ENCODE results near the gene MYO5C.
A peak's percentile ranks its signal among the peaks of the same experiment; 100 is the strongest.

MYO5C gene, protein sequence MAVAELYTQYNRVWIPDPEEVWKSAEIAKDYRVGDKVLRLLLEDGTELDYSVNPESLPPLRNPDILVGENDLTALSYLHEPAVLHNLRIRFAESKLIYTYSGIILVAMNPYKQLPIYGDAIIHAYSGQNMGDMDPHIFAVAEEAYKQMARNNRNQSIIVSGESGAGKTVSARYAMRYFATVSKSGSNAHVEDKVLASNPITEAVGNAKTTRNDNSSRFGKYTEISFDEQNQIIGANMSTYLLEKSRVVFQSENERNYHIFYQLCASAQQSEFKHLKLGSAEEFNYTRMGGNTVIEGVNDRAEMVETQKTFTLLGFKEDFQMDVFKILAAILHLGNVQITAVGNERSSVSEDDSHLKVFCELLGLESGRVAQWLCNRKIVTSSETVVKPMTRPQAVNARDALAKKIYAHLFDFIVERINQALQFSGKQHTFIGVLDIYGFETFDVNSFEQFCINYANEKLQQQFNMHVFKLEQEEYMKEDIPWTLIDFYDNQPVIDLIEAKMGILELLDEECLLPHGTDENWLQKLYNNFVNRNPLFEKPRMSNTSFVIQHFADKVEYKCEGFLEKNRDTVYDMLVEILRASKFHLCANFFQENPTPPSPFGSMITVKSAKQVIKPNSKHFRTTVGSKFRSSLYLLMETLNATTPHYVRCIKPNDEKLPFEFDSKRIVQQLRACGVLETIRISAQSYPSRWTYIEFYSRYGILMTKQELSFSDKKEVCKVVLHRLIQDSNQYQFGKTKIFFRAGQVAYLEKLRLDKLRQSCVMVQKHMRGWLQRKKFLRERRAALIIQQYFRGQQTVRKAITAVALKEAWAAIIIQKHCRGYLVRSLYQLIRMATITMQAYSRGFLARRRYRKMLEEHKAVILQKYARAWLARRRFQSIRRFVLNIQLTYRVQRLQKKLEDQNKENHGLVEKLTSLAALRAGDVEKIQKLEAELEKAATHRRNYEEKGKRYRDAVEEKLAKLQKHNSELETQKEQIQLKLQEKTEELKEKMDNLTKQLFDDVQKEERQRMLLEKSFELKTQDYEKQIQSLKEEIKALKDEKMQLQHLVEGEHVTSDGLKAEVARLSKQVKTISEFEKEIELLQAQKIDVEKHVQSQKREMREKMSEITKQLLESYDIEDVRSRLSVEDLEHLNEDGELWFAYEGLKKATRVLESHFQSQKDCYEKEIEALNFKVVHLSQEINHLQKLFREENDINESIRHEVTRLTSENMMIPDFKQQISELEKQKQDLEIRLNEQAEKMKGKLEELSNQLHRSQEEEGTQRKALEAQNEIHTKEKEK (N-terminal part only)

DNA sequence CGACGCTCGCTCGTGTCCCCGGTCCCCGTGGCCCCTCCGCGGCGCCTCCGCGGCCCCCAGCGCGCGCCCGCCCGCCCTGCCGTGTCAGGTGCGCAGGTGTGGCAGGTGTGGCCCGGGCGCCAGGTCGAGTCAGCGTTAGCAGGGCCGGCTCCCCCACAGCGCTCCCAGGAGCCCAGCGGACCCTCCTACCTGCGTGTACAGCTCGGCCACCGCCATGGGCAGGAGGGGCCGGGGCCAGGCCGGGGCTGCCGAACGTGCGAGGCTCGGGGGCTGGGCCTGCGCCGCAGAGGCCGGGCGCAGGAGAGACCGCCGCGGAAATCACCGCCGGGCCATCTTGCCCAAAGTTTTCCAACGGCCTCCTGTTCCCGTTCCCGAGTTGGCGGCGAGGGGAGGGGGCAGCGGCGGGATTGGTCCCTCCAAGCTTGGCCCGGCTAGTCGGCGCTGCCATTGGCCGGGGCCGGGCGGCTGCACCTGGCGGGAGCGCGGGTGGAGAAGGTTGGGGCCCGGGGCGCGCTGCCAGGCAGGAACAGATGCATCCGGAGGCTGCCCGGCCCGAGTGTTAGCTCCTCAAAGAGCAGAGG lies at the start of gene MYO5C:
MYO5C (minus strand) TSS at position 384 of the 581 bp plus-strand sequence; CDS start at position 216, 168 bp downstream.
- peak; percentile 4 for DNase-seq

DNA sequence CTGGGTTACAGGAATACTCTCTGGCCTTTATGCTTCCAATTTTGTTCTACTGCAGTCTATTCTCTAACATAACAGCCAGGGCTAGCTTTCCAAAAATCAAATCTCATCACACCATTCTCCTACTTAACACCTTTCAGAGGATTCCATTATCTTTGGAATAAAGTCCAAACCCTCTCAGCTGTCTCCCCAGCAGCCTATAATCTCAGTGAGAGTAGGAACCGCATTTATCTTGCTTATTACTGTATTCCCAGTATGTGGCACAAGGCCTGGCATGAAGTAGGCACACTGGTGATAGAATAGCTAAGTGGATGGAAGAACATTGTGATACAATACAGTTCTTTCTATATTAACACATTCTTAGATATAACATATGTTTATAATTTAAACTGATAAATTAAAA lies 49.0 kb upstream of the MYO5C start:
- DNase-seq, result no peak

DNA sequence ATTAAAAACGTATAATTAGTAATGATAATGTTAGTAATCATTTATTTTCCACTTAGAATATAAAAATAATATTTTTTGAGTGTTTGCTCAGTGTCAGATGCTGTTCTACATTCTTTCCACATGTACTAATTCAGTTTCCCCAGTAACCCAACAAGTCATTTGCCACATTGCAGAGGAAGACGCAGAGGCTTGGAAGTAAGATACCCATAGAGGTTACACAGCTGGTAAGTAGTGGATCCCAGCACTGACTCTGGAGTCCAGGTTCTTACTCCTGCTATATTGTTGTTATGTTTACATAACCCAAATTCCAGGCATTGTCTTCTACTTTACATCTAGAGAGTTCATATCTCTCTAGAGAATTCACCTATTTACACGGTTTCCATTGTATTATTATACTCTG lies 48.2 kb upstream of the MYO5C start:
- DNase-seq, result no peak

DNA sequence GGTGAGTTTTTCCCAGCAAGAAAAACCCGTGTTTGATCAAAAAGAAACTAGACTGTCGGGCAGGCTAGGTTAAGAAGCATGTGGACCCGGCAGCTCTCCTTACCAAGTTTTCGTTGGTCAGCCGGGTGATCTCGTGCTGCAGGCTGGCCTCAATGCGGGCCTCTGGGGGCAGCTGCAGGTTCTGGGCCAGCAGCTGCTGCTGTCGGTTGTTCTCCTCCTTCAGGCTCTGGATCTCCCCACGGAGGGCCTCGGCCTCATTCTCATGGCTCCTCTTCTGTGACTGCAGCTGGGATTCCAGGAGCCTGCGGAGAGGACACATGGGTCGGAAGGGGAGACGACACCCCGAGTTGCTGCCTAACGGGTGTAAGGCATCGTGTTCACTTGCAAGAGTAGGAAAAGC lies 44.5 kb upstream of the MYO5C start:
- DNase-seq, result no peak

DNA sequence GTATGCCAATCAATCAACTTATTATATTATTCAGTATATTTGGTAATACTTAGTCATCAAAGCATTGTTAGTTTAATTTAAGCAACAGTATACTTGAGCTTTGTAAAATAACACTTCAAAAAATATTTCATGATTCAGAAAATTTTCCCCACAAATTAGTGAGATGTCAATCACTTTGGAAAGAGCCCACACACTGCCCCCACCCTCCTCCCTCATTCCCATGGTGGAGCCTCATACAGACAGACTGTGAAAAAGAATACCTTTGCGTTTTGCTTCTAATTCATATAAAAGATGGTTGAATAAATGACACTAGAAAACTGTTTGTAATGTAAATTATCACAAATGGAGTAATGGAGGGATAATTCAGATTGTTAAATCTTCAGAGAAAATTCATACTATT lies 43.3 kb upstream of the MYO5C start:
- no peak for DNase-seq

DNA sequence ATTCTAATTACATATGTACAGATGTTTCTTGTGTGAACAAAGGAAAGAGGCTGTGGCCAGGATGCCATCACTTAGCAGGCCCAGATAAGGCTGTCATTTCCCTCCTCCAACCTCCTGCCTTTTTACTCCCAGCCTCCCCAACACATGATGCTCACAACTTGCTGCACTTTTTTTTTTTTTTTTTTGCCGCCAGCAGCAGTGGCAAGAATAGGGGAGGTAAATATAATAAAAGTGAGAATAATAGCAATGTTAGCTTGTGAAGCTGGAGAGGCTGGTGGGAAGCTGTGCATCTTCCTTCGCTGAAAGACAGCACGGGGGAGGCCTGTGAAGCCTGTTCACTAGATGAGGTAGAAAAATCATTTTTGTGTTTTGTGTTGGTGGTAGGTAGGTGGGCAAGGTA lies 42.5 kb upstream of the MYO5C start:
- DNase-seq, result no peak

DNA sequence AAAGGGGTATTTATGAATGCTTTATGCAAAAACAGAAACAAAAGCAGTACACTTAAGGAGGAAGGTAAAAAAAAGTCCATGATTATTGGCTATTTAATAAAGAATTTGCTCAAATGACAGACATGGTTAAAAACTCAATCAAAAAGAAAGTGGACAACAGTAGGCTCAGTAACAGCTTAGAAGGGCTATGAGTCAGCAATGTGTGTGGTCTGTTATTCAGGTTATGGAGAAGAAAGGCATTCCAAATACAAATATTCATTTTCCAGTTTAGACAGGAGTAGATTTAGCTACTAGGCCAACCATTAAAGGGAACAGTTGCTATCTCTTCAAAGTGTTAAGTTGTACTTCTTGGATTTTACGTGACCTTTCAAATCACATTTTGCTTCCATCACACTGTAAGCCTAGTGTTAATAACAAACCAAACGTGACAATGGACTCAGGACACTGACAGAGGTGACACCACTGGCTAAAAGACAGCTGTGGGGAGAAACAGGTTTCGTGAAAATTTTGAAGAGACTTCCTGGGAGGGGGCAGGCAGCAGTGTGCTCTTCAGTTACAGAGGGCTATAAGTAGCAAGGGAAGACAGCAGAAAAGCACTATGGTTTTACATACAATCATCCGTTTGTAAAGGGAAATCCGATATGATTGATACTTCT lies 41.7 kb upstream of the MYO5C start:
- no peak for DNase-seq

DNA sequence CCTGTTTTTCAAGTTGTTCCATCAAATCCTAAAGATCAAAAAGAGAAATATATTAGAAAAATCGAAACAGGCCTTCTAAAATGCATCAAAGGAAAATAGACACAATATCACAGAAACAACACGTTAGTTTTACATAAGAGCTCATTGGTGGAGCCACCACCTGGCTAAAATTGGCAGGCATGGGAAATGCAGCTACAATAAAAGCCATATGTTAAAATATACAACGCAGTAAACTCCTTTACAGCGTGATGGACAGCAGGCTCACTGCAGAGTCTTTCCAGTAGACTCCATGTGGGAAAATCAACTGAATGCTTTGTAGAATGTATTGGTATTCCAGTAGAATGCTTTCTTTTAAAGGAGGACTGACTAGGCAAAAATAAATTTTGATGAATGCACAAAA lies 40.9 kb upstream of the MYO5C start:
- no peak for DNase-seq

DNA sequence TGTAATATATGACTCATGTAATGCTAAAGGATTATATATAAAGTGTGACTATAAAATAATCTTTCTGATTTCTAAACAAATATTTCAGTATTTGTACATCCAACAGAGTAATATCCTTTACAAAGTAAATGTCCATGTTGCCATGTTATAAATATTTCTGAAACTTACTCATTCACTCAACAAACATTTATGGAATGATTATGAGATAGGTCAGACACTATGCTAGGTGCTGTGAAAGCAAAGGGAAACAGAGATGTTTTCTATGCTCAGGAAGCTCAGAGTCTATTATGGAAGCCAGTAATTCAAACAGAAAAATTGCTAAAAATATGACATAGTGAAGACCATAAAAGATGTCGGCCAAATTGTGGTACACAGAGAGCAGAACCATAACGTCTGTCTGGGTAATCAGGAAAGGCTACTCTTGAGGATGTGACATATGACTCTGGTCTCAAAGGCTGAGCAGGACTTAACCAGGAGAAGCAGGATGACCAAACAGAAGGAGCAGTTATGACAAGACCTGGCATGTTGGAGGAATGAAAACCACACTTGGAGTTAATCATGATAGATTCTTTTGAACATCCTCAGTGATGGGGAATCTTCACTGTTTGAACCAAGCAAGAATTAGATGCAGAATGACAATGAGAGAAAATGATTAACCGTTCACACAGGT lies 39.0 kb upstream of the MYO5C start:
- no peak for DNase-seq

DNA sequence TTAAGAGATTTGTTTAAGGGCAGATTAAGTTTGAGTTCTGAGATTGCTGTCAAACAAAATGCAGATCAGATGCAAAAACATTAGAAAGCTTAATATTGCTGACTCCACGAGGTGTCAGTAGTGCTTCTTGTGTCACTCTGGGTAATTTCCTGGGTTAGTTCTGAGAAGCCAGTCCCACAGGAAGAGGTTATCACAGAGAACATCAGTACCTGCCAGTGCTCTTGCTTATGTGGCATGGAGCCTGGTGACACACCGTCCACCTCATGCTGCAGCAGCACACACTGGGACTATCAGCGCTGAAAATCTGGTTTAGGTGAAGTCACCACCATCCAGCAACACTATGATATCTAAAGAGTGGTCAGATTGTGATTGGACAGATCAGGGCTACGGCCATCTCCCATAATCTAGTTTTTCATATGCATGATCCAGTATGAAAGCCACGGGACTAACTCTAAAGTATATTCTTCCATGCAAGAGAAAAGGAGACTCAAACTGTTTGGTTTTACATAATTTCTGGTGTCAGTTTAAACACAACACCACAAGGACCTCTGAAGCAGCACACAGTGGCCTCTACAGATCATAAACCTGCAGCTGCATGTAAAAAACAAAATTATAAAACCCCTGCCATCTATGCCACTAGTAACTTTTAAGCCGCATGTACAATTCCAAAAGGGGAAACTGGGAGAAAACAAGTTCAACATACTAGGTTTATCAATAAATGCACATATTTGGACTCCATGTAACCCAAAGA lies 36.1 kb upstream of the MYO5C start:
- peak; percentile 25 for DNase-seq

DNA sequence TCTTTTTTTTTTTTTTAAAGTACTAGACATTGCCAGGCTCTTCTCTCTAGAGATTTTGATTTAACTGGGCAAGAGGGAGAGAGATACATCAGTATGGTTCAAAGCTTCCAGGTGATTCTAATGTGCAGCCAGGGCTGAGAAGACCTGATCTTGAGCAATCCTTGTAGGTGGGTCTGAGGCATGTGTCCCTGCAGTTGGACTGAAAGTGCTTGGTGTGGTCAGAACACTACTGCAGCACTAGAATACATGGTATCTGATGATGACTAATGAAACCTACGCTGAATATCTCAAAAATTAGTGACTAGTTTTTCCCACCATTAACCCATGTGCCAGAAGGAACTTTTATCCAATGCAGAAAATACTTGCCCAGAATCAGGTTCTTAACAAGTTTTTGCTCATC lies 34.4 kb upstream of the MYO5C start:
- no peak for DNase-seq

DNA sequence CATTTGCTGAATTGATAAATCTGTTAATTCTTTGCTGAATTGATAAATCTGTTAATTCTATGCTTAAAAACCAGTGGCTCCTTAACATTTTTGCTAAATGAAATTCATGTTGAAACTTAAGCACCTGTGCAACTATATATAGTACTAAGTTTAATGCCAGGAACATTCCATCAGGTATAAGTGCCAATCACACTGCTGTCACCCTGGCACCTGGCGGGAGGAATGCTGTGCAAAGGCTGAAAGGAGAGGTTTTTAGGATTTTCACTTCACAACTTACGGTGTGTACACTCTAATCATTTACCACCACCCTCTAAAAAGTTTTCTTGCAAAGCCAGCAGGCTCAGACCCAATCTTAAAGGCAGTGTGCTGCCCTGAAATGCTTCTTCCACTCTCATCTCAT lies 33.5 kb upstream of the MYO5C start:
- DNase-seq, result no peak

DNA sequence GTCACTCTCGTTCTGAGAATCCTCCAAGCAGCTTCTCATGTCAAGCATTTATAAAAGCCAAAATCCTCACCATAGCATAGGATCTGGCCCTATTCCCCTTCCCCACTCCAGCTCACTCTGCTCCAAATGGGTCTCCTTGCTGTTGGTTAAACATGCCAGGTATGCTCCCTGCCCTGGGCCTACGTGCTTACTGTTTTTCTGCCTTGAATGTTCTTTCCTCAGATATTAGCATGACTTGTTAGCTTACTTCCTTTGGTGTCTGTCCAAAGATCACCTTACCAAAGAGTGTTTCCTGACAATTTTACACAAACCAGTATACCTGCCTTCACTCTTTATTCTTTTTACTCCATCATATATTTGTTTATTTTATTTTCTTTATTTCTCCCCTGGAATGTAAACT lies 33.1 kb upstream of the MYO5C start:
- no peak for DNase-seq

DNA sequence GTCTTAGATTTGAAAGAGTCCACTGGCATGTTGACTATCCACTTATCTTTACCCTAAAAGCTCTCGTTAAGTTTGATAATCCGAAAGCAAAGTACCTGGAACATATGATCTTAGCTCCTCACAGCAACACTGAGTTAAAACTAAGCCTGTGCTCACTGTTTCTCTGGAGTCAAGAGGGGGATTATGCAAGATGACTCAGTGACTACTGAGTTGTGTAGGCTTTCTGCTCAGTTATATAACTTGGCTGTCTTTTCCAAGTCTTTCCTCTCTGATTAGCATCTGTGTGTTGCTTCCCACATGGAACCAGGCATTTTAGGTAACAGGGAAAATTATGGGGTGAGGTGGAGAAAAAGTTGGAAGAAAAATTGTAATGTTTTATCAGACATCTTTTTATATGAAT lies 31.2 kb upstream of the MYO5C start:
- DNase-seq, result no peak

DNA sequence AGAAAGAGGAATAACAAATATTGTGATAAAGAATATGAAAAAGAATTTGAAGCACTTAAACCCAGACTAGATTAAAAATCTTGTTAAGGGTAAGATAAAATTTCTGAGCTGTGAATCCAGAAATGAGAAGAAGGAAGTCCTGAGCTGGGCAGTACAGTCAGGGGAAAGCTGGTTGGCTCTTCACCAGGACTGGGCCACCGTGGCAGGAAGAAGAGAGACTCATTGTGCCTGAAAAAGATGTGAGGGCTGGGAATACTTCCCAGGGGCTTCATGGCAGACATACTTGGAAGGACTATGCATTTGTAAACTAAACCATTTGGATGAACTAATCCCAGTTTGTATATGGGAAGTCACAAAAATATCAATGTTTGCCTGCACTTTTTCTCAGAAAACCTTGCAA lies 28.5 kb upstream of the MYO5C start:
- DNase-seq, result no peak

DNA sequence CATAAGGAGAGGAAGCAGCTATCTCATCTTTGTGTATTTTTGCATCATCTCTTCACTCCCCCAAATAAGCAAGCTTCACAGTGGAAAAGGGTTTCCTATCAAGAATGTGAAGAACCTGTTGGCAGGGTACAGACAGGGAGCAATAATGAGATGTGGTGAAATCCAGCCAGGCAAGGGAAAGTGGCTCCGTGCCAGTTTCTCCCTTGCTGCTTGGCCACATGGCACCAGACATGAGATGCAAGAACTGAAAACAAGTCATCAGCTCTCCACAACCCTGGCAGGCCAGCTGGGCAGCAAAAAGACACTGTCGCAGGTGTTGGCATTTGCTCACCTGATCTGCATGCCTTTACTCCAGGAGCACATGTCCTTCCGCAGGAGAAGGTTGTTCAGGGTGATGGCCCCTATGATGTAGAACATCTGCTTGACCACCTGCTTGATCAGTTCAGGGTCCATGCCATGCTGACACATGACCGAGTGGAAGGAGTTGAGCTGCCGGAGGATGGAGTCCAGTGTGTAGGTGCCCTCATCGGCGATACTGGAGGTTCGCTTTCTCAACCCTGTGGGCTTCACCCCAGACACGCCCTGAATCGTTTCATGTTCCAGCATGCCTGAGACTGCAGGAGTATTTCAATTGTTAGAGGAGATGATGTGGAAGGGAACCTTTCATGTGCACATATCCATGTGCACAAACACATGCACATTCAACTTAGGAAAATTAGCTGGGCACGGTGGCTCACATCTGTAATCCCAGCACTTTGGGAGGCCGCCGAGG lies 23.3 kb upstream of the MYO5C start:
- DNase-seq, result no peak

DNA sequence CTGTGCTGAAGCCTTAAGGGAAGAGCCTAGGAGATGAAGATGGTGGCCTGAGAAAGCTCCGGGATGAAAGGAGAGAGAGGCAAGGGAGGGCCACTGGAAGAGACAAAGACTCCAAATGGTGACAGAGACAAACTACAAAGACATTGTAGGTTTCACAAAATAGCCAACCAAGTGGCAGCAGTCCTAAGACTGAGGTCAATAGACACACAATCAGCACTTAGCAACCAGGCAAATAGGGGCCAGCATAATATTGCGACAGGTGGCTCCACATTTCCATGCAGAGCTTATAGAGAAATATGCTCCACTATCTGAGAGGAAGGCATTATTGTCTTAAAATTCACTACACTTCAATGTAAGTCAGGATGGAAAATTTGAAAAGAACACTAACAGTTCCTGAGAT lies 22.1 kb upstream of the MYO5C start:
- DNase-seq, result no peak

DNA sequence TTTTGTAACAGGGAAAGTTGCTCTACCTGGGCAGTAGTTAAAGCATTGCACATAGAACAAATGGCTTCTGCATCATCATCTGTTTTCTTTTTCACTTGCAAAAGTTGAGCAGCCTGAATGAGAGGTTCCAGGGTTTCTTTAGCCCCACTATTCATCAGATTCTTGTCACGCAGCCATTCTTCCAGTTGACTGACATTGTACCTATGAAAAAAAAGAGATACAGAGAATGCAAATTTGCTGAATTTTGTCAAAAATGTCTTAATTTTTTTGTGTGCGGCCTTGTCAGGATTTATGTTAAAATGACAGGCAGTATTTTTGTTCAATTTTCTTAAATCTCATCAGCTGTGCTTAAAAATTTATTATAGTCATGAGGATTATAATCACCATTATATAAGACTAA lies 21.4 kb upstream of the MYO5C start:
- DNase-seq, result no peak

DNA sequence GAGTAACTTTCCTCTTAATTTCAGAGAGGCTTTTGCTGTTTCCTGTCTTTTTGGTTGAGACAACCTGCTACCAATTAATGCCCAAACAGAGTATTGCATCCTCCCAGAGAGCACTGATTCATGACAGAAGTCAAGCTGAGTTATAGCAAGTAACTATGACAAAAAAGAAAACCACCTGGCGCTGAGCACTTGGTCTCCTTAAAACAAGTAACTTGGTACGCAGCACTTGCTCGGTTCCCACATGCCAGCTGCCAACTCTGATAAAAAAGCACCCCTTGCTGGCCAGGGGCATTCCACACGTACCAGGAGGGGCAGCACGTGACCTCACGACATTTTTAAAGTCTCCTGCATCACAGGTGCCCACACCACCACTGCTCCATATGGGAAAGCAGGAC lies 13.5 kb upstream of the MYO5C start:
- no peak for DNase-seq

DNA sequence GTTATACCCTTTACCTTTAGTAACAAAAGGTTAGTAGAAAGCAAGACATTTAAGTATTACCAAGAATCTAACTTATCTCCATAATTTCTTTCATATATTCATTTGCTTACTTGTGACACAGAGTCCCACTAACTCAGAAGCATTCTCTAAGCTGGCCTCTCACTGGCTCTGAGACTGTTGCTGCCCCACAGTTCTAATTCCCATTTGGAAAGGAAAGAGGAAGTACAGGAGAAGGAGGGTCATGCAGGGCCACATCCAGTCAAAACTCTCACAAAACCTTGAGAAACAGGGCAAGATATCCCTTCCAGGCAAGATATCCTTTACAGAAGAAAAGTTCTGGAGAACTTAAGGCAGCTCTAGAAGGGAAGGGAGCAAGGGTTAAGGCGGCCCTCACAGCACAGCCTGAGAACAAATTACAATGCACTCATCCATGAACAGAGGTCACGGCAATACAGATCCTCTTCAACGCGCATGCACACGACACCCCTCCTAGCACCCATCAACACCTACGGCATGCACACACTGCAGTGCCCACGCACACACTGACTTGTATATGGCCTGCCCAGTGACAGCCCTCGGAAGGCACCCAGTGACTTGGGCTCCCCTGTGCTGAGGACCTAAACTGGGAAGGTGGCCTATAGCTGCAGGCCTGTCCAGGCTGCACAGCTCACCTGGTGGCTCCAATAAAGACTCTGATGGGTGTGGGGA lies 13.0 kb upstream of the MYO5C start:
- no peak for DNase-seq

Measured in stimulated activated CD4-positive, alpha-beta T cell treated with anti-CD3 and anti-CD28 coated beads, Interleukin-4, amount 100 ng/mL, for 1 hour (primary cell).